DND-41 (cell line): ENCODE measurements around the gene EIF4E.

Experiments used
- CTCF ChIP-seq: IDR thresholded peaks from 2 replicates; pipeline ENCODE4 v1.5.1; 2012; ENCODE audit warnings: borderline replicate concordance, low read length, moderate library complexity, mild to moderate bottlenecking; ENCODE audit not compliant: poor library complexity, severe bottlenecking; ENCODE audit errors: extremely low read depth
- EZH2 ChIP-seq: IDR thresholded peaks from 3 replicates; pipeline ENCODE4 v1.6.1; 2012; ENCODE audit warnings: borderline replicate concordance, low read depth, mild to moderate bottlenecking, moderate library complexity, low read length, inconsistent platforms; ENCODE audit not compliant: severe bottlenecking

GRCh38 chr4:98865059-98865458 is 63.9 kb downstream of the EIF4E start:
- TF ChIP-seq CTCF = no peak
- no peak for TF ChIP-seq EZH2
